Stimulated activated naive CD8-positive, alpha-beta T cell treated with anti-CD3 and anti-CD28 coated beads, Interleukin-15, Interleukin-2, amounts not matched to agents 100 ng/mL and 50 ng/mL, for 24 hours (primary cell): Measurements from ENCODE around the gene PRR5.

Experiments
- H3K27ac Mint-ChIP-seq: one replicate; pipeline ENCODE4 v1.8.0; 2021; ENCODE audit warnings: mild to moderate bottlenecking, mixed read lengths
- H3K27me3 Mint-ChIP-seq: one replicate; pipeline ENCODE4 v1.8.0; 2021; ENCODE audit warnings: mixed read lengths
- H3K36me3 Mint-ChIP-seq: one replicate; pipeline ENCODE4 v1.8.0; 2021; ENCODE audit warnings: low read depth, mixed read lengths
- H3K4me1 Mint-ChIP-seq: one replicate; pipeline ENCODE4 v1.8.0; 2021; ENCODE audit warnings: low read depth, mixed read lengths
- H3K4me3 Mint-ChIP-seq: one replicate; pipeline ENCODE4 v1.8.0; 2021; ENCODE audit warnings: mild to moderate bottlenecking, mixed read lengths
- H3K9me3 Mint-ChIP-seq: one replicate; pipeline ENCODE4 v1.8.0; 2021; ENCODE audit warnings: mixed read lengths

Gene PRR5

GRCh38 chr22:44680481-44680894 lies 21.5 kb upstream of the PRR5 start:
- Mint-ChIP-seq H3K27ac (no peak overlapping the region), H3K4me1 (peaks cover 71% of the 10 kb centered on the region), H3K27me3 (no peaks in the 10 kb centered on the region), H3K4me3 (no peak overlapping the region), H3K36me3 (no peaks in the 10 kb centered on the region), H3K9me3 (no peaks in the 10 kb centered on the region)

- Mint-ChIP-seq H3K4me1 (peaks cover 64% of the 10 kb centered on the region), H3K27me3 (no peaks in the 10 kb centered on the region), H3K9me3 (no peaks in the 10 kb centered on the region)
Observed at GRCh38 chr22:44682556-44683168, 19.3 kb upstream of the PRR5 start.

GRCh38 chr22:44683237-44683636 lies 18.8 kb upstream of the PRR5 start:
- H3K4me3 Mint-ChIP-seq, result no peak overlapping the region
- peaks cover 63% of the 10 kb centered on the region for H3K4me1 Mint-ChIP-seq
- no peaks in the 10 kb centered on the region for H3K36me3 Mint-ChIP-seq
- no peaks in the 10 kb centered on the region for H3K27me3 Mint-ChIP-seq
- peak overlapping the region; percentile 63 for H3K27ac Mint-ChIP-seq
- H3K9me3 Mint-ChIP-seq, result no peaks in the 10 kb centered on the region

More at GRCh38 chr22:44682556-44683168, 19.3 kb upstream of the PRR5 start:
- H3K36me3 Mint-ChIP-seq, result no peaks in the 10 kb centered on the region
- no peak overlapping the region for H3K4me3 Mint-ChIP-seq
- no peak overlapping the region for H3K27ac Mint-ChIP-seq

GRCh38 chr22:44683881-44684280 lies 18.1 kb upstream of the PRR5 start:
- H3K36me3 Mint-ChIP-seq, result no peaks in the 10 kb centered on the region
- no peak overlapping the region for H3K4me3 Mint-ChIP-seq
- H3K27me3 Mint-ChIP-seq, result no peaks in the 10 kb centered on the region
- no peaks in the 10 kb centered on the region for H3K9me3 Mint-ChIP-seq
- H3K27ac Mint-ChIP-seq, result peak overlapping the region; percentile 21
- H3K4me1 Mint-ChIP-seq, result peaks cover 63% of the 10 kb centered on the region

- H3K4me1 Mint-ChIP-seq, result peaks cover 62% of the 10 kb centered on the region
- H3K4me3 Mint-ChIP-seq, result peak overlapping the region; percentile 65
- peak overlapping the region; percentile 89 for H3K27ac Mint-ChIP-seq
- no peaks in the 10 kb centered on the region for H3K36me3 Mint-ChIP-seq
- H3K9me3 Mint-ChIP-seq, result no peaks in the 10 kb centered on the region
- no peaks in the 10 kb centered on the region for H3K27me3 Mint-ChIP-seq
Observed at GRCh38 chr22:44684506-44685383, 17.3 kb upstream of the PRR5 start.

GRCh38 chr22:44685384-44686056 lies 16.5 kb upstream of the PRR5 start:
- Mint-ChIP-seq H3K9me3 (no peaks in the 10 kb centered on the region), H3K4me3 (peak overlapping the region; percentile 65), H3K36me3 (no peaks in the 10 kb centered on the region), H3K27me3 (no peaks in the 10 kb centered on the region), H3K4me1 (peaks cover 58% of the 10 kb centered on the region), H3K27ac (peak overlapping the region; percentile 89)

- Mint-ChIP-seq H3K27ac (no peak overlapping the region), H3K4me1 (peaks cover 46% of the 10 kb centered on the region), H3K36me3 (no peaks in the 10 kb centered on the region), H3K27me3 (no peaks in the 10 kb centered on the region), H3K4me3 (no peak overlapping the region), H3K9me3 (no peaks in the 10 kb centered on the region)
Observed at GRCh38 chr22:44686873-44687600, 15.0 kb upstream of the PRR5 start.

GRCh38 chr22:44689173-44689572 lies 12.8 kb upstream of the PRR5 start:
- Mint-ChIP-seq H3K9me3 (no peaks in the 10 kb centered on the region), H3K4me3 (no peak overlapping the region), H3K27me3 (no peaks in the 10 kb centered on the region), H3K27ac (no peak overlapping the region), H3K4me1 (peaks cover 24% of the 10 kb centered on the region), H3K36me3 (no peaks in the 10 kb centered on the region)

- no peak overlapping the region for H3K4me3 Mint-ChIP-seq
- no peaks in the 10 kb centered on the region for H3K9me3 Mint-ChIP-seq
- H3K27me3 Mint-ChIP-seq, result no peaks in the 10 kb centered on the region
- peaks cover 16% of the 10 kb centered on the region for H3K4me1 Mint-ChIP-seq
- H3K27ac Mint-ChIP-seq, result no peak overlapping the region
- no peaks in the 10 kb centered on the region for H3K36me3 Mint-ChIP-seq
Observed at GRCh38 chr22:44689915-44690524, 12.0 kb upstream of the PRR5 start.

GRCh38 chr22:44691796-44692661 lies 10.0 kb upstream of the PRR5 start:
- Mint-ChIP-seq H3K27me3 (no peaks in the 10 kb centered on the region), H3K4me1 (peaks cover under 1% of the 10 kb centered on the region), H3K4me3 (no peak overlapping the region), H3K27ac (no peak overlapping the region), H3K9me3 (no peaks in the 10 kb centered on the region), H3K36me3 (no peaks in the 10 kb centered on the region)

GRCh38 chr22:44692662-44693007 lies 9.4 kb upstream of the PRR5 start:
- Mint-ChIP-seq H3K36me3 (no peaks in the 10 kb centered on the region), H3K9me3 (no peaks in the 10 kb centered on the region), H3K4me1 (no peaks in the 10 kb centered on the region), H3K4me3 (no peak overlapping the region), H3K27me3 (no peaks in the 10 kb centered on the region), H3K27ac (no peak overlapping the region)

GRCh38 chr22:44693145-44693544 lies 8.9 kb upstream of the PRR5 start:
- Mint-ChIP-seq H3K36me3 (no peaks in the 10 kb centered on the region), H3K4me1 (no peaks in the 10 kb centered on the region), H3K4me3 (no peak overlapping the region), H3K27ac (no peak overlapping the region), H3K9me3 (no peaks in the 10 kb centered on the region), H3K27me3 (no peaks in the 10 kb centered on the region)

- Mint-ChIP-seq H3K4me1 (no peaks in the 10 kb centered on the region), H3K4me3 (no peak overlapping the region), H3K9me3 (no peaks in the 10 kb centered on the region), H3K27ac (no peak overlapping the region), H3K36me3 (no peaks in the 10 kb centered on the region), H3K27me3 (no peaks in the 10 kb centered on the region)
Observed at GRCh38 chr22:44693756-44694155, 8.2 kb upstream of the PRR5 start.
